ENCODE data around the gene TTC39A. TPM values are rescaled to one million over a fixed set of nuclear protein-coding genes. Genes with fewer than 3 reads are reported as not detected.
A peak's percentile ranks its signal among the peaks of the same experiment; 100 is the strongest.

Gene TTC39A
- total and polyA plus RNA-seq, 2 donors (not counting 1 experiment from before 2014, with no cell fraction given) = not detected

GRCh38 chr1:51303315-51303714 is 27.0 kb downstream of the TTC39A start:
- H3K9ac ChIP-seq (ENCODE audit: low read length) = no peak overlapping the region
- no peaks in the 10 kb centered on the region for H3K79me2 ChIP-seq (ENCODE audit: control insufficient read depth, insufficient read depth, low read length)
- no peak overlapping the region for H3K4me3 ChIP-seq (ENCODE audit: control extremely low read depth in 1 of 5, extremely low read depth in 1 of 5, insufficient read depth in 1 of 5, low read depth in 2 of 5, low read length in 4 of 5)
- Mint-ChIP-seq H3K4me3 (no peak overlapping the region), H3K4me1 (peaks cover 2% of the 10 kb centered on the region), H3K9me3 (ENCODE audit: insufficient read depth) (no peaks in the 10 kb centered on the region), H3K27ac (no peak overlapping the region), H3K27me3 (peaks cover under 1% of the 10 kb centered on the region)
- POLR2A ChIA-PET = no interaction called here
- DNase-seq (no peak), ATAC-seq (ENCODE audit: low read depth) (no peak)
- H3K36me3 ChIP-seq (replicated peaks in 1 of 2; ENCODE audit: control extremely low read depth in 1 of 2, control insufficient read depth in 1 of 2, extremely low read depth in 1 of 2, insufficient read depth in 2 of 2, low read length in 1 of 2) = no peaks in the 10 kb centered on the region
- H4K20me1 ChIP-seq (ENCODE audit: control insufficient read depth, insufficient read depth, low read length, poor library complexity, severe bottlenecking) = no peaks in the 10 kb centered on the region
- H3K9me3 ChIP-seq (ENCODE audit: control extremely low read depth in 1 of 3, control insufficient read depth in 2 of 3, insufficient read depth in 1 of 3, low read length in 2 of 3) = peaks cover 0 to 8% (median 0%) of the 10 kb centered on the region in 3 donors
- H2AFZ ChIP-seq (ENCODE audit: insufficient read depth, low read depth, low read length, poor library complexity, severe bottlenecking) = peak overlapping the region; percentile 72
- peak overlapping the region; percentile 52 for H3K4me2 ChIP-seq (replicated peaks; ENCODE audit: low read depth, low read length, poor library complexity, severe bottlenecking)
- no peak overlapping the region for H3K27ac ChIP-seq (ENCODE audit: low read length in 2 of 2)
- CTCF ChIA-PET = interaction anchor here (1.0 kb wide), 1 partner anchor 8 kb away, joined by 3 read pairs; no protein-coding TSS in a partner anchor
- 100% methylated on average over 4 of the region's 6 CpGs for WGBS (ENCODE audit: insufficient coverage)
- no peak for TF ChIP-seq EZH2 (IDR thresholded peaks at IDR 0.05; ENCODE audit: borderline replicate concordance, insufficient read depth, low read depth, low read length, poor library complexity, severe bottlenecking)
- TF ChIP-seq, protein P1, sequence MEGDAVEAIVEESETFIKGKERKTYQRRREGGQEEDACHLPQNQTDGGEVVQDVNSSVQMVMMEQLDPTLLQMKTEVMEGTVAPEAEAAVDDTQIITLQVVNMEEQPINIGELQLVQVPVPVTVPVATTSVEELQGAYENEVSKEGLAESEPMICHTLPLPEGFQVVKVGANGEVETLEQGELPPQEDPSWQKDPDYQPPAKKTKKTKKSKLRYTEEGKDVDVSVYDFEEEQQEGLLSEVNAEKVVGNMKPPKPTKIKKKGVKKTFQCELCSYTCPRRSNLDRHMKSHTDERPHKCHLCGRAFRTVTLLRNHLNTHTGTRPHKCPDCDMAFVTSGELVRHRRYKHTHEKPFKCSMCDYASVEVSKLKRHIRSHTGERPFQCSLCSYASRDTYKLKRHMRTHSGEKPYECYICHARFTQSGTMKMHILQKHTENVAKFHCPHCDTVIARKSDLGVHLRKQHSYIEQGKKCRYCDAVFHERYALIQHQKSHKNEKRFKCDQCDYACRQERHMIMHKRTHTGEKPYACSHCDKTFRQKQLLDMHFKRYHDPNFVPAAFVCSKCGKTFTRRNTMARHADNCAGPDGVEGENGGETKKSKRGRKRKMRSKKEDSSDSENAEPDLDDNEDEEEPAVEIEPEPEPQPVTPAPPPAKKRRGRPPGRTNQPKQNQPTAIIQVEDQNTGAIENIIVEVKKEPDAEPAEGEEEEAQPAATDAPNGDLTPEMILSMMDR (IDR thresholded peaks at IDR 0.05) = no peak
- H3K27me3 ChIP-seq (replicated peaks in 1 of 4; ENCODE audit: control extremely low read depth in 1 of 4, control insufficient read depth in 3 of 4, insufficient read depth in 4 of 4, low read length in 3 of 4) = no peaks in the 10 kb centered on the region
- intact Hi-C loops (cut with micrococcal nuclease) = no loop called here
- H3K4me1 ChIP-seq (ENCODE audit: control insufficient read depth in 2 of 2, insufficient read depth in 2 of 2, low read length in 2 of 2) = peaks cover 3 to 5% of the 10 kb centered on the region in 2 donors

GRCh38 chr1:51302746-51303145 is 27.6 kb downstream of the TTC39A start:
- Histone ChIP-seq H3K27ac (ENCODE audit: low read length in 2 of 2) (no peak overlapping the region), H3K36me3 (replicated peaks in 1 of 2; ENCODE audit: control extremely low read depth in 1 of 2, control insufficient read depth in 1 of 2, extremely low read depth in 1 of 2, insufficient read depth in 2 of 2, low read length in 1 of 2) (no peaks in the 10 kb centered on the region), H3K79me2 (ENCODE audit: control insufficient read depth, insufficient read depth, low read length) (no peaks in the 10 kb centered on the region), H4K20me1 (ENCODE audit: control insufficient read depth, insufficient read depth, low read length, poor library complexity, severe bottlenecking) (no peaks in the 10 kb centered on the region), H3K4me3 (ENCODE audit: control extremely low read depth in 1 of 5, extremely low read depth in 1 of 5, insufficient read depth in 1 of 5, low read depth in 2 of 5, low read length in 4 of 5) (no peak overlapping the region), H3K9ac (ENCODE audit: low read length) (no peak overlapping the region), H3K27me3 (replicated peaks in 1 of 4; ENCODE audit: control extremely low read depth in 1 of 4, control insufficient read depth in 3 of 4, insufficient read depth in 4 of 4, low read length in 3 of 4) (peaks cover 0 to 5% (median 0%) of the 10 kb centered on the region in 4 experiments), H2AFZ (ENCODE audit: insufficient read depth, low read depth, low read length, poor library complexity, severe bottlenecking) (no peak overlapping the region), H3K9me3 (ENCODE audit: control extremely low read depth in 1 of 3, control insufficient read depth in 2 of 3, insufficient read depth in 1 of 3, low read length in 2 of 3) (peaks cover 0 to 8% (median 0%) of the 10 kb centered on the region in 3 donors), H3K4me2 (replicated peaks; ENCODE audit: low read depth, low read length, poor library complexity, severe bottlenecking) (no peak overlapping the region), H3K4me1 (ENCODE audit: control insufficient read depth in 2 of 2, insufficient read depth in 2 of 2, low read length in 2 of 2) (peaks cover 3 to 5% of the 10 kb centered on the region in 2 donors)
- no peak for ATAC-seq (ENCODE audit: low read depth)
- intact Hi-C loops (cut with micrococcal nuclease) = no loop called here
- Mint-ChIP-seq H3K4me3 (no peak overlapping the region), H3K27ac (no peak overlapping the region), H3K9me3 (ENCODE audit: insufficient read depth) (no peaks in the 10 kb centered on the region), H3K4me1 (peaks cover 4% of the 10 kb centered on the region), H3K27me3 (peaks cover 6% of the 10 kb centered on the region)
- DNase-seq = no peak
- POLR2A ChIA-PET = no interaction called here
- CTCF ChIA-PET = no interaction called here
- no peak for TF ChIP-seq EZH2 (IDR thresholded peaks at IDR 0.05; ENCODE audit: borderline replicate concordance, insufficient read depth, low read depth, low read length, poor library complexity, severe bottlenecking)
- TF ChIP-seq, protein P1 (IDR thresholded peaks at IDR 0.05) = no peak
- 80% methylated on average over 2 of the region's 7 CpGs for whole genome bisulfite sequencing (ENCODE audit: insufficient coverage)
